ENCODE data around the gene SSTR4.

SSTR4 gene

DNA sequence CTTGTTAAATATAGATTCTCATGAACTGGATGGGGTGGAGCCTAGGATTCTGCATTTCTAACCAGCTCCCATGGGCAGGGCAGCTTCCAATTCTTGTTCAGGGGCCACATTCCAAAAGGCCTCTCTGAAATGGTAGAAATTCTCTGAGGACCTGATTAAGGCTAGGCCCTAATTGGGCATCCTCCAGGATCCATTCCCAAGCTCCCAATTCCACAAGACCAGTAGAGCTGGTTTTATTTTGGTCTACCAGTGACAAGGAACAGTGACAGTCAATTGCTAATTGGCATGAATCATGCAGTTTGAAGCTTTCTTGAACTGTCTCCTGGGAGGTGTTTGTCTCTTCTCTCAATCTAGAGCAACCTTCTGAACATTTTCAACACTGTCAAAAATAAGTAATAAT, 11.3 kb downstream of the SSTR4 start:
- no peak for DNase-seq

DNA sequence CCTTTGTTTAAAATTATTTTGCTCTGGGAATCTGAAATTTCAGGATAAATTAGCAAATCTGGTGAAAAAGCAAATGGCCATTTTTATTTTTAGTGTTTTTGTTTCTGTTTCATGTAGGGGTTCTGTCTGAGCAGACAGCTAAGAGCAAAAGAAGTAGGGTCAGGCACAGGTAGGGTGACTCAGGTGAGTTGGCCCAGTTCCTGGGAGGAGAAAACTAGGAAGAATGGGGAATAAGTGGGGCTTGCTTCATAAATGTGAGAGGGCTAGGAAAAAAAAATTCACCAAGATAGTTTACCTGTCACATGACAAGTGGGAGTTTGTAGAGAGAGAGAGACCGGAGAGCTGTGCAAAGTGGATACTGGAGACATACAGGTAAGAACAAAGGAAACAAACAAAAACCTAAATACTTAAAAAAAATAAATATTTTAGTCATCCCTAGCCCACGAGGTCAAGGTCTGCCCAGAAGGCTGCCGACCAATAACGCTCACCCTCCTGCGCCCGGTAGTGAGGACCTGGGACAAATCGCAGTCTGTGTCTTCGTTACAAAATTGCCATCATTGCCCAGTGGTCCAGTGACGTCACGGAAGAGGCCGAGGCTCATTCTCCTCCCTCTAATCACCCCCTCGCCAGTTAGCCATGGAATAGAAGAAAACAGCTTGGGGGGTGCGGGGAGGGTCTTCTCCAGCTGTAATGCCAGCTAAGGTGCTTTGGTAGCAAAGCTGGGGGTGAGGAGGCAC, 12.1 kb downstream of the SSTR4 start:
- no peak for DNase-seq

DNA sequence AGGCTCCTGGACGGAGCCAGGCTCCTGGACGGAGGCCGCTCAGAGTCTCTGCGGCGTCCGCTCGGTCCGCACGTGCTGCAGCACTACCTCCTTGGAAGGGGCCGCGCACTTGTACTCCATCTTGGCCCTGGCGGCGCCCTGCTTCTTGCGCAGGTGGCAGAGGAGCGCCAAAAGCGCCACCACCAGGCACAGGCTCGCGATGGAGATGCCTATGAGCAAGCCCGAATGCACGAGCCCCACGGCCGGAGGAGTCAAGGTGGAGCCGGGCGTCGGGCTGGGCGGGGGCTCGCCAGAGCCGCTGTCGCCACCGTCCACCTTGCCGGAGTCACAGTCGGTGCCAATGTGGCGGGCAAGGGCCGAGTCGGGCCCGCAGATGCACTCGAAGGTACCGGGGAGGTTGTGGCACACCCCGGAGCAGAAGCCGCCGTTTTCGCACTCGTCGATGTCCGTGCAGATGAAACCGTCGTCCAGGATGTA, 12.7 kb downstream of the SSTR4 start:
- no peak for DNase-seq

DNA sequence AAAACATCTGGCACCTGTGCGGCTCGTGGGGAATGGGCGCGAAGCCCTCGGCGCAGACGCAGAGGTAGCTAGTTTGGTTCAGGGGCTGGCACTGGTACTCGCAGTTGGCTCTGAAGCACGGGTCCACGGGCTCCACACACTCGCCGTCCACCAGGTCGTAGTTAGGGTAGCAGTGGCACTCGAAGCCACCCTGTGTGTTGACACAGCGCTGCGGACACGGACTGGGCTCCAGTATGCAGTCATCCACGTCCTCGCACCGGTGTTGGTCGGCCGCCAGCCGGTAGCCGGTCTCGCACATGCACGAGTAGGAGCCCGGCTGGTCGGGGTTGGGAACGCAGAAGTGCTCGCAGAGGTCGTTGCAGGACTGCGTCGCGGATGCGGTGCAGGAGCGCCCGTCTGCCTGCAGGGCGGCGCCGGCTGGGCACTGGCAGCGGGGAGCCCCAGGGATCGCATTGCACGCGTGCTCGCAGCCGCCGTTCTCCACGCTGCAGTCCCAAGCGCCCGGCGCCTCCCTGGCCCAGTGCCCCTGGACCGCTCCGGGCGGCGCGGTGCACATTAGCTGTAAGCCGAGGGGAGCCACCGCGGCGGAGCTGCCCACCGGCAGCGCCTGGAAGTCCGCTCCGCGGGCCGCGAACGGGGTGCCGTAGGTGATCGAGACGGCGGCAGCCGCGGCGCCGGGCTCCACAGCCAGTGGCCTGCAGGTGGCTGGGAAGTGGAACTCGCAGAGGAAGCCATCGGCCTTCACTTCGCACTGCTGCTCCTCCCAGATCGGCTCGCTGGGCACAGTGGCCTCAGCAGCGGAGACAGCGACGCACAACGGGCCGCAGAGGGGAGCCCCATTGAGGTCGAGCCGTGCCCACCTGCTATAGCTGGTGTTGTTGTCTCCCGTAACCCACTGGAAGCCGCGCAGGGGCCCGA, 13.4 kb downstream of the SSTR4 start:
- DNase-seq, result no peak

DNA sequence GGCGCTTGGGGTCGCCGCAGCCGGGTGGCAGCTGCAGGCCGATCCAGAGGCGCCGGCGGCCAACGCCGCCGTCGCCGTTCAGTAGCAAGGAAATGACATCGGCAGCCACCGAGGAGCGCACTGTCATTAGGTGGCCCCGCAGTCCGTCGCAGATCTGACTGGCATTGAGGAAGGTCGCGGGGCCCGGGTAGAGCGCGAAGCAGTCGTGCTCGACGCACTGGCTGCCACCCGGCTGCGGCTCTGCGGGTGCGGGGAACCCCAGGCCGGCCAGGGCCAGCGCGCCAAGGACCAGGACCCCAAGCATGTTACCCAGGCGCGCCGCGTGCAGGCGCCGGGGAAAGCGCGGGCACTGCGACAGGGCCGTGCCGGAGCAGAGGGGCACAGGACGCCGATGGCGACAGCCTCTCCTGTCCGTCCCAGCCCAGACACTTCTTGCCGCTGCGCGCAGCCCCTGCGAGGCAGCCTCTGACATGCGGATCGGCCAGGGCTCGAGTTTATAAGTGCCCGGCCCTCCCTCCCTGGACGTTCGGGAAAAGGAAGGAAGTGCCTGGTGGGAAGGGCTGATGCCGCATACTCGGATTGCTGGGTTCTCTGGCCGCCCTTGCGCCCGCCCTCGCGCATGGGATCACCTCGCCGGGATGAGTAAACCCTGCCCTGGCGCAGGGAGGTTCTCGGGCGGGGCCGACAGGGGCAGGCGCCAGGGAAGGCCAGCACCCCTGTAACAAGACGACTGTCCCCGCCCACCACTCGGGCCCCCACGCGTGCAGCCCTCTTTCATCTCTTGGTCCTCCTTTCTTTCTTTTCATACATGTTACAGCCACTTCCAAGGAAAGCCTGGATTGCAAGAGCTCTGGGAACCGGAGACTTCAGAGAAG, 14.3 kb downstream of the SSTR4 start, which contains the start of gene THBD:
THBD (minus strand) TSS at position 472 of the 875 bp plus-strand sequence; CDS start at position 304, 168 bp downstream.
- no peak for DNase-seq

DNA sequence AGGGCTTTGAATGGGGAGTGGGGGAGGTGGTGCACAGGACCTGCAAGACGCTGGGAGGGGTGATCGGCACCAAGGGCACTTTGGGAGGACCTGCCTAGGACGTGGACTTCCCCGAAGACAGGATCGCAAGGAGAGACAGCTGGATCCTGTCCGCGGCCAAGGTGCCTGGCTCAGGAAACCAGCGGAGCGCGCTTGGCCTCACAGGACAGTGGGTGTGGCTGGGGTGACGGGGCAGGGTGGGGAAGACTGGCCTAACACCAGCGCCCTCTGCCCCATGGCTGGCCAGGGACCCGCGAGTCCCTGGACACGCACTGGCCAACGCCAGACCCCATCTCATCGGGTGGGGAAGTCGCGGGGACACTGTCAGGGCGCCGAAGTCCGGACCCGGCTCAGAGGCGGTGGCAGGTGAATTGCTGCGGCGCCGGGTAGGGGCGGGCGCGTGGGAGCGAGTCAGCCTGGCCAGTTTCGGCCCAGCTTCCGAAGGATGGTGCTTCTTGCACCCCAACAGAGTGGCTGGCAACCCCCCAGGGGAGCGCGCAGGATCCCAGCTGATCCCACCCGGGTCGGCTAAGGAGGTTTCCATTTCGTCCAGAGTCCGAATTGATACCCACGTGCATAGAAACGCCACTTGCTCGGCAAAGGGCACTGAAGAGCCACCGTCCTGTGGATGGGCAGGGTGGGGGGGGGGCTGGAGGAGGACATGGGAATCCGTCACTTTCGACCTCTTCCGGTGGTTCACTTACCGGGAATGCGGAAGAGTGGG, 15.1 kb downstream of the SSTR4 start:
- DNase-seq, result no peak

DNA sequence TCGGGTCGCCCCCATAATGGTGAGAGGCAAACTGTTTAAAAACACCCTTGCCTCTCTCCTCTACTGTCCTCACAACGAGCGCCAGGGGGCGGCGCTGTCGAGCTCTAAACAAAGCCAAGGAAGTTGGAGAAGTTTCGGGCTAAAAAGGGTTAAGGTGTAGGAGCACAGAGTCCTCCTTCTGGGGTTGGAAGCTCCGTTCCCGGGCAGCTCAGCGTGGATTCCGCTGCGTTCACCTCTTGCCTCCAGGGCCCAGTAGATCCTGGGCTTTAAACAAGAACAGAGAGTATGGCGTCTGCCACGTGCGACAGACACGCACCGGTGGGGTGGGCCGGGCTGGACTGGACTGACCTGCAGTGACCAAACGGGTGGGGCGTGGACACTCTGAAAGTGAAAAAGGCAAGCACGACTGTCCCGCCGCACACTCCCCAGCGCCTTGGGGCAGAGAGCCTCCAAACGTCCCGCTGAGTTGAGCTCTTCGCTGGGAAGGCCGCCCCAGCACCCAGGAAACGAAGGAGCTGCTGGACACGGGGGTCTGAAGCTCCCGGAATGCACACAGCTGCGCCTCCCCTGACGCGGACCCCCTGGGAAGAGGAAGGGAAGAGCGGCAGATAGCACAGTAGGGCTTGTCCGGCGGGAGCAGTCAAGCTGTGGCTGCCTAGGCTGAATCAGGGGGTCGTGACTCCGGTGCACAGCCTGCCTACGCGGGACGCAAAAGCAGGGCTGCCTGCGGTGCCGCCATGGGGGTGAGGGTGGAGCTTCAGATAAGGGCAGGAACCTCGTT, 15.9 kb downstream of the SSTR4 start:
- no peak for DNase-seq

DNA sequence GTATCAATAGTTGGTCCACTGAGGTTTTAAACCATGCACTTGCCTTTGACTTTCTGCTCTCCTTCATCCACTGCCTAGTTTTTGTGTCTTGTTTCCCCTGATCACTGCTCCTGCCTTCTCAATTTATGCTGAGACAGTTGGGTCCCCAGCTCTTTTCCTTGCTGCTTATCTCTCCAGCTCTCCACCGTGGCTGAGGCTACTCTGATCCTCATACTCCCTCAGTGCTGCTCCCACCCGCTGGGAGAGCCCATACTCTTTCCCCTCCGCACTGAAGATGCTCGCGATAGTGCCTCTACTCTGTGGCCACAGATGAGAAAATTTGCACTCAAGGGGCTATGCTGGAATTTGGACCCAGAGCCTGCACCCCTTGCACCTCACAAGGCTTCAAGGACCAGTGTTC, 17.8 kb downstream of the SSTR4 start:
- DNase-seq, result no peak

DNA sequence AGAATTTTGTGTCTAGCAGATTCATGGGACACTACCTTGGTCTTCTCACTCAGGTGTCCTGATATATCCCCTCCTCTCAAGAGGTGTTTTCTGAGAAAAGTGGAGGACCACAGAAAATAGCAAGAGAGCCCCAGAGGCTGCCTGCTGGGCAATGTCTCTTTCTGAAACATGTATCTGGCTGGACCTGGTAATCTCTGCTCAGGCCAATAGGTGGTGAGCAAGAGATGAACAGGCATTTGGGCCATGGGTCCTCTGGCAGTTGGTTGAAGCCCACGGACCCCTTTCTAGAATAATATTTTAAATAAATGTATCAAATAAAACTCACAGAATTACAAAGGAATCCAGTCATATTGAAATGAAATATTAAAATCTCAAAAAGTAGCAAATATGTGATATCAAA, 23.1 kb downstream of the SSTR4 start:
- no peak for DNase-seq

DNA sequence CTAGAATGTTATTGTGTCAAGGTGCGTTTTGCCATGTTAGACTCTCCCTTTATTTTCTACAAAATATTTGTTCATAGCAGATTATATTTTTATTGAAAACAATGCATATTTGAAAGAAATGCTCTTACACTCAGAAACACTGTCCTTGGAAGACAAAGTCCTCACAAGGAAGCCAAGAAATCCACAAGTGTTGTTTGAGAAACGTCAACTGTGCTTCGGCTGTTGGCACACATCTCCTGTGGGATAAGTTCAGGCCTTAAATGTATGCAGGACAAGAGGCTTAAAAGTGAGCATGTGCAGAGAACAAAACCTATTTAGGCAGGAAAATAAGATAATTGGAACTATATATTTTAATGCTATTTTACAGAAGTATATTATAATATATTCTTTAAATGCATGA, 23.9 kb downstream of the SSTR4 start:
- DNase-seq, result no peak

DNA sequence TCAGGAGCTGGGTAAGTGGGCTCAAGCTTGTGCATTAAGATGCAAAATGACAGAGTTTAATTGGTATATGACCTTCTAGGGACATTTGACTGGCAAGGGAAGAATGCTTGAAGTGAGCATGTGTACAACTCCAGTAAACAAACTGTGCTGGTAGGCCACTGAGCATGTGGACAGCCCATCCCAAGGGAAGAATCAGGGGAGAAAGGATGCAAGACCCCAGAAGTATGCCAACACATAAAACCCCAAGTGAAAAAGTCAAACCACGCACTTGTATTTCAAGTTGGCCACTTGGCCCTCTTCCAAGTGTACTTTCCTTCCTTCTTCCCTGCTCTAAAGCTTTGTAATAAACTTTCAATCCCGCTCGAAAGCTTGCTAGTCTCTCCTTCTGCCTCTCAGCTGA, 24.7 kb downstream of the SSTR4 start:
- DNase-seq, result no peak

DNA sequence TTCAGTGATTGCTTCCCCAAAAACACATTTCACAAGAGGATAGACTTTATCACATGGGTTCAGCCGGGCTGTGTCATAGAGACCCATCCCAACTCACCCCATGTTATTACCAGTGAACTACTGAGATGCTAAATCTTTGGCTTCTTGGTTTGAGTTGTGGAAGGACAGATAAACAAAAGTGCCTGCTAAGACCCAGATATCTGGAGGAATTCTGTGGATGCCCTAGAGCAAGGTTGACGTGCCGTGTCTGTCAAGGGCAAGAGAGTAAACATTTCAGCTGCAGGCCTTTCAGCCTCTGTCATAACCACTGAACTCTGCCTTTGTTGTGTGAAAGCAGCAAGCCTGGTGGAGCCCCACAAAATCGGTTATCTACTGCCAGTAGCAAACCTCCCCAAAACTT, 25.5 kb downstream of the SSTR4 start:
- no peak for DNase-seq

DNA sequence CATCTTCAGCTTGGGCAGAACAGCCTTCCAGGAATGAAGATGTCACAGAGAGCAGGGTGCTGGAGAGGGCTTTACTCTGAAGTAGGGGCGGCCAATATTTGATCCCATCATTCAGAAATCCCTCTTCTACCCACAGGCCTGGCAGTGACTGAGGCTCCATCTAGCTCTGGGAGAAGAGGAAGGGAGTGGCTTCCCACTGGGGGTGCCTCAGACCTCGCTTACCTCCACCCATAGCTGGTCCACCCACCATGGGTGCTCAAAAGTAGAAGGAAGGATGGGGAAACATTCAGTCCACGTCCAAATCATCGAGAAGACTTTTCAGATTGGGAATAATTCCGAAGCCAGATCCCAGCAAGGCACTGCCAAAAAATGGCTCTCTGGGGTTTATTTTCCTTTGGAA, 26.1 kb downstream of the SSTR4 start:
- no peak for DNase-seq

DNA sequence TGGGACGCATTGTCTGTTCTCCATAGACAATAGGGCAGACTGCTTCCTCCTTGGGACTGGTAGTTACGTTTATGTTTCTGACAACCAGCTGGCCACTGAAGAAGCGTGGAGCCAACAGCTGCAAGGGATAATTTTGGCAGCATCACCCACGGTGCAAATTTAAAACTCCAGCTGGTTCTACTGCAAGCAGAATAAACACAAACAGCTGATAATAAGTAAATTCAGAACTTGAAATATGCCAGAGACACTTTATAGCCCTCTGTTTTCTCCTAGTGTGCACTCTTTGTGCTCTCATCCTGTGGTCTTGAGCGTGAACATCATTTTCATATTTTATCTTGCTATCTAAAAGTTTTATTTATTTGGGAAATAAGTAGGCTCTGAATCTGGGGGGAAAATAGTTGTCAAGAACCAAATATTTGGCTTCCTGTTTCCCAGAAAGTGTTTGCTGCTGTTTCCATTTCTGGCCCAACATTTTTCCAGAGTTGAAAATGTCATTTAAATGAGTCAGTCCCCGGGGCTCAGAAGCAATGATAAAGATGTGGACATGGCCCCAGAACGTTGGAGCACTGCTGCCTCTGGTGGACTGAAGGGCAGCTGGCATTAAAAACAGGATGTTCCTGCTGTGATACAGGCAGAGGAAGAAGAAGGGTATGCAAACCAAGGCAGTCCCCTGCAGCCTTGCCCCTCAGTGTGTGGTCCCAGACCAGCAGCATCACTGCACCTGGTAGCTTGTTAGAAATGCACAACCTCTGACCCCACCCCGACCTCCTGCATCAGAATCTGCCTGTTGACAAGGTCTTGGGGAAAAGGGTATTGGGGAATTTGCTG, 26.8 kb downstream of the SSTR4 start:
- no peak for DNase-seq

DNA sequence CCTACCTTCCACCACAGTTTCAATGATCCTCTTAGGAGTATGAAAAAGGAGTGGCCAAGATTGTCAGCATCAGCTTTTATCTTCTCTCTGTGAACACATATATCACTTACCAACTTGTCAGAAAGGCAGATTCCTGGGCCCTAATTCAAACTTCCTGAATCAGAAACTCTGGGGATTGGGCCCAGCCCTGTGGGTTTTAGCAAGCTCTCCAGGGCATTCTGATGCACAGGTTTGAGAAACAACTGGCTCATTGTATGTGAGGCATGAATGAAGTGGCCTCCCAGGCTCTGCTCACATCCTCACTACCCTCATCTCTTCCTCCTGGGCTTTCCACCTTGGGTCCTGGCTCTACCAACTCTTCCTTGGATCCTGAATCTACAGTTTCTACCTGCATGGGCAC, 27.5 kb downstream of the SSTR4 start:
- no peak for DNase-seq

DNA sequence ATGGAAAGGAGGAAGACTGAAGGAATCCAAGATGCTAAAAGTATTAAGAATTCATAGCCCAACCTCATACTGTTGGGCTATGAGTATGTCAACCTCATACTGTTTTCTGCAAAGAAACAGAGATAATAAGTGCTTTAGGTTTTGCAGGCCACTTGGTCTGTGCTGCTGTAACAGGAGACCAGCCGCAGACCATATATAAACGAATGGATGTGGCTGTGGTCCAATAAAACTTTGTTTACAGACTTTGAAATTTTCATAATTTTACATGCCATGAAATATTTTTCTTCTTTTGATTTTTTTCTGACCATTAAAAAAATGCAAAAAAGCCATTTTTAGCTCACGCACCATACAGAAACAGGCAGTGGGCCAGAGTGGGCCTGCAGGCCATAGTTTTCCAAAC, 28.1 kb downstream of the SSTR4 start:
- no peak for DNase-seq

DNA sequence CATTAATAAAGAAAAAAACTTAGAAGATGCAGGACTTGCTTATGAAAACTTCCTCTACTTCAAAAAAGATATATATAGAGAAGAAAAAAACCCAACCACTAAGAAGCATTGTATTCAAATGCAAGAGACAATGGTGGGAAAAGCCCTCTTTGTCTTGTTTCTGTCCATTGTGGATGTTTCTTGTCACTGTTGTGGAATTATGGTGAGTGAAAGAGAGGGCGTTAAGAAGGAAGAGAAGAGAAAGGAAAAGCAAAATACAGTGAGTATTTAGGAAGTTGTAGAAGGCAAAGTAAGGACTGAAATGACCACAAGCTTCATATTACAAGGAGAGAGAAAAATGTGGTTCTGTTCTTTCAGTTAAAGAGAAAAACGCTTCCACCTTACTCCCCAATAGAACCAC, 28.5 kb downstream of the SSTR4 start:
- DNase-seq, result no peak

DNA sequence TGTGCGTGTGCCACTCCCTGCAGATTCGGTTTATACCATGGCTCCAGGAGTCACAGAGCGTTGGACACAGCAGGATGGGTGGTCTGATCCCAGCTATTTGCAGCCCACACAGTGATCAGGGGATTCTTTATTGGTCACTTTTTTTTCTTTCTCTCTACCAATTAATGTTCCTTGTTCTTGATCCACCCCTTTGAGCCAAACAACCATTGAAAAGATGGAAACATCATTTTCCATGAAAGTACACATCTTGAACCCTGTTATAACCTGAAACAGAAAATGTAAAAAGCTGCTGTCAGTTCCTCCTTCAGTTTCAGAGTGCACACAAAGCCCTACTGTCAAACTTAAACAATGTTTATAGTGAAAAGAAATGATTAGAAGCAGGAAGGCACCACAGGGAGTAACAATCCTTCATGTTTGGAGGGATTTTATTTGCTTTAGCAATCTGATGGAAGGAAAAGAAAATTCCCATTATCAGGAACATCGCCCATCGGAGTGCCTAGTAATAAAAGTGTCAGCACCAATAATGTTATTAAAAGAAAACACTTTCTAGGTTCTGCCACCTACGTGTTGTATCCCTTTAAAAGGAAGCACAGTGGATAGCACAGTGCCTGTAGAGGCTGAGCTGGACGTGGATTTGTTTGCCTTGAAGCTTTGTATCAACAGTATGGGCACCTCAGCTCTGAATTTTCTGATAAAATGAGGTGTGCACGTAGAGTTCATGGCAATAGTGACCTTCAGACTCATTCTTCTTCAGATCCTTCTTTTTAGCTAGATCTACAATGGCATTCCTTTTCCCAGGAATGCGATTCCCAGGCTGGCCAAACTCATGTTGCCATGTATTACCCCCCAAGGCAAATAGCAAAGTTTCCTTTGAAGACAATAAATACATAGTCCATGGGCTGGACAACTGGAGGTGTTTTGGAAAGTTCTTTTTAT, 30.4 kb downstream of the SSTR4 start:
- DNase-seq, result no peak

DNA sequence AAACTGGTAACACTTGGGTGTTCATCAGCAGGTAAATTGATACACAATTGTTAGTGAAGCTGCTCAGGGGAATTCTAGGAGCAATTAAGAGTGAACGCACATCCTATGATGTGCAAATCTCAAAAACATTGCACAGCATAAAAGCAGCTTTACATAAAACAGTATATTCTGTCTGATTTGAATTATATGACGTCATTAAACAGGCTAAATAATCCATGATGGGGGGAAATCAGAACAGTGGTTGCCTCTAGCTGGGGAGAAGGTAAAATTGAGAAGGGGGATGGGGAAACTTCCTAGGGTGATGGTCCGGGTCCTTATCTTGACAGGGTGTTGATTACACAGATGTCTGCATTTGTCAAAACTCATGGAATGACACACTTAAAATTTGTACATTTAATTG, 31.7 kb downstream of the SSTR4 start:
- DNase-seq, result no peak
